Adrenal gland (tissue), 12 donors: ENCODE data around the gene MNT. TPM values are rescaled to one million over a fixed set of nuclear protein-coding genes. Genes with fewer than 3 reads are reported as not detected.

Experiments used
- DNase-seq, 7 donors: peaks; one replicate each; pipeline ENCODE4 v3.0.0-alpha.2; 2019 to 2020
- H3K27ac ChIP-seq, 5 donors: fragments of 200-600 bp; sonication (generic) in 4 of 5; 1 replicate in 3 of 5; 2 replicates in 2 of 5; pipeline versions ENCODE4 v1.5.1 to v1.8.0; 2016 to 2020; ENCODE audit warnings: mild to moderate bottlenecking in 1 of 5
- H3K27me3 ChIP-seq: fragments of 200-600 bp; 2 replicates; pipeline ENCODE4 v1.8.0; 2021
- H3K36me3 ChIP-seq, 2 donors: fragments of 200-600 bp; replicated peaks in 1 of 2; 1 replicate in 1 of 2; 2 replicates in 1 of 2; pipeline versions ENCODE4 v1.5.1 to v1.8.0; 2018 to 2022
- H3K4me1 ChIP-seq, 2 donors: fragments of 200-600 bp; replicated peaks in 1 of 2; 1 replicate in 1 of 2; 2 replicates in 1 of 2; pipeline versions ENCODE4 v1.5.1 to v1.8.0; 2018 to 2021
- H3K4me3 ChIP-seq, 4 donors: fragments of 200-600 bp; sonication (generic) in 3 of 4; one replicate each; pipeline ENCODE4 v1.5.1; 2016 to 2018
- H3K9me3 ChIP-seq, 3 donors: fragments of 200-600 bp; sonication (generic) in 1 of 3; replicated peaks in 1 of 3; 1 replicate in 2 of 3; 2 replicates in 1 of 3; pipeline versions ENCODE4 v1.5.1 to v1.8.0; 2016 to 2021
- POLR2A ChIP-seq, 2 donors: fragments of 450-650 bp; IDR thresholded peaks; one replicate each; pipeline ENCODE4 v1.6.1; 2017; ENCODE audit warnings: antibody characterized with exemption in 2 of 2, mild to moderate bottlenecking in 2 of 2, moderate library complexity in 1 of 2
- WGBS, 4 donors: extraction: QIAGEN DNeasy Blood & Tissue Kit in 2 of 4; methylation state at CpG; one replicate each; pipeline versions ENCODE4 v1.1.5 to v1.1.7; 2013 to 2017; 5-methylcytosine and 5-hydroxymethylcytosine counted together
- intact Hi-C, 2 donors: fragments of 100-400 bp; cut with DNase I; formaldehyde crosslinking; loops; one replicate each; pipeline versions ENCODE4 v1.14.1 to v1.15.0; 2022 to 2023
- polyA plus RNA-seq, 3 donors: library from polyadenylated mRNA; stranded (reverse); fragments of 200-250 nt in 2 of 3; fragments of 350-450 nt in 1 of 3; fragmentation: Illumina TruSeq in 1 of 3; extraction: RNeasy Lipid Tissue Mini Kit (QIAGEN cat#74804) in 1 of 3; gene quantifications; one replicate each; pipeline ENCODE4 v1.2.3, GENCODE V29; 2013 to 2014
- total RNA-seq, 9 donors: library from RNA; depleted of rRNA in 4 of 9; stranded (reverse); fragments of >200 nt in 4 of 9; fragments of 120-200 nt in 1 of 9; fragmentation: NEBNext Ultra II Directional in 1 of 9; extraction: Animal tissue kit (Norgen Biotek cat#: 25700) in 1 of 9; gene quantifications; one replicate each; pipeline versions ENCODE4 v1.1.0 to v1.2.4, GENCODE V29; 2013 to 2023
- TF ChIP-seq, protein P1 (sequence below), 6 experiments: fragments of 450-650 bp in 4 of 6; fragments of 200-600 bp in 2 of 6; sonication (generic) in 1 of 6; IDR thresholded peaks; 1 replicate in 5 of 6; 2 replicates in 1 of 6; pipeline versions ENCODE4 v1.5.1 to v1.8.0; 2016 to 2021; ENCODE audit warnings: antibody characterized with exemption in 6 of 6, mild to moderate bottlenecking in 2 of 6, moderate library complexity in 1 of 6
- donor health status: healthy with polysubstance abuse.
- donor health status: Bipolar disorder and iron deficiency.
- donor health status: DM: yes; HTN: yes; CAD: no.
- donor health status: DM: no; HTN: no; CAD: no.
- donor health status: DM: no; HTN: no; CAD: no.
- donor health status: DM: yes; HTN: yes; CAD: no.

MNT gene
- total and polyA plus RNA-seq, 12 donors, result 3.5 to 43.9 (median 19.6) TPM

DNA sequence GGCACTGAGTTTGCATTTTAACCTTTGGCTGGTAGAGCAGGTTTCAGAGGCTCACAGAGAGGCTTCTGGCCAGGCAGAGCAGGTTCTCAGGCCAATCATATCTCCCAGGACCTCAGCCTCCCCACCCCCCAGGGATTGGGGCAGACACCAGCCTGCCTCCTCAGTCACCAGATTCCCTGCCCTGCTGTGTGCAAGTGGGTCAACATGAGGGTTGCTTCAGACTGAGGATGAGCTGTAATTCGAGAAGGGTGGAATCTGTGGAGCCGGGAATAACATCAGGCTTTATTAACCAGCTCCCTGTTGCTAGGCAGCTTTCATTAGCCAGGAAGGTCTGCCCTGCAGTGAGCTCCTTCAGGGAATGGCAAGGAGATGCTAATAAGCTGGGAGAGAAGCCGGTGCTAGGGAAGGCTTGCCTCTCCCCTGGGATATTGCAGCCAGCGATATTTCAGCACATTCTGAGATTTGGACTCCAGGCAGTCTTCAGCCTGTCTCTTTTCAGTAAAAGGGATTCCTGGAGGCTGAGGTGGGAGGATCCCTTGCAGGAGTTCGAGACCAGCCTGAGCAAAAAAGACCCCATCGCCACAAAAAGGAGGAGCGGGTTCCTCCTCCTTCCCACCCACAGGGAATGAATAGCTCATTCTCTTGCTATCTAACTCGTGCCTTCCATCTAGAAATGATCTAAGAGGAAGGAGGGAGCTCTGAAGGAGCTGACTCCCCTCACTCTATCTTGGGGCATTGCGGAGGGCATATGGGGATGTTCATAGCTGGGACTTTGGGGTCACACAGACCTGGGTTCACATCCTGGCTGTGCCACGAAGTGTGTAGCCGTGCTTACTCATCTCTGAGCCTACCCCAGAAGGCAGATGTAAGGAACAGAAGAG lies 52.8 kb downstream of the MNT start:
- H3K27ac ChIP-seq, result peak overlapping the region in 2 of 5 donors; percentile 43 to 45
- H3K4me3 ChIP-seq, result no peak overlapping the region
- no peaks in the 10 kb centered on the region for H3K9me3 ChIP-seq
- H3K36me3 ChIP-seq, result peaks cover 0 to 9% of the 10 kb centered on the region in 2 donors
- peaks cover 0 to 15% of the 10 kb centered on the region in 2 donors for H3K4me1 ChIP-seq
- intact Hi-C loops, result loop anchor here in 1 of 2 donors (5.0 kb wide), 1 partner anchor 36 kb away; no protein-coding TSS in a partner anchor
- peak; percentile 41 to 89 (median 83) for DNase-seq
- H3K27me3 ChIP-seq, result no peaks in the 10 kb centered on the region
- 66 to 75% (median 72%) methylated on average over 11 of the region's 11 CpGs for WGBS, 4 donors
- TF ChIP-seq, protein P1, sequence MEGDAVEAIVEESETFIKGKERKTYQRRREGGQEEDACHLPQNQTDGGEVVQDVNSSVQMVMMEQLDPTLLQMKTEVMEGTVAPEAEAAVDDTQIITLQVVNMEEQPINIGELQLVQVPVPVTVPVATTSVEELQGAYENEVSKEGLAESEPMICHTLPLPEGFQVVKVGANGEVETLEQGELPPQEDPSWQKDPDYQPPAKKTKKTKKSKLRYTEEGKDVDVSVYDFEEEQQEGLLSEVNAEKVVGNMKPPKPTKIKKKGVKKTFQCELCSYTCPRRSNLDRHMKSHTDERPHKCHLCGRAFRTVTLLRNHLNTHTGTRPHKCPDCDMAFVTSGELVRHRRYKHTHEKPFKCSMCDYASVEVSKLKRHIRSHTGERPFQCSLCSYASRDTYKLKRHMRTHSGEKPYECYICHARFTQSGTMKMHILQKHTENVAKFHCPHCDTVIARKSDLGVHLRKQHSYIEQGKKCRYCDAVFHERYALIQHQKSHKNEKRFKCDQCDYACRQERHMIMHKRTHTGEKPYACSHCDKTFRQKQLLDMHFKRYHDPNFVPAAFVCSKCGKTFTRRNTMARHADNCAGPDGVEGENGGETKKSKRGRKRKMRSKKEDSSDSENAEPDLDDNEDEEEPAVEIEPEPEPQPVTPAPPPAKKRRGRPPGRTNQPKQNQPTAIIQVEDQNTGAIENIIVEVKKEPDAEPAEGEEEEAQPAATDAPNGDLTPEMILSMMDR (IDR thresholded peaks at IDR 0.05), result no peak
- peak in 1 of 2 donors; percentile 57 for TF ChIP-seq POLR2A (IDR thresholded peaks at IDR 0.05)

DNA sequence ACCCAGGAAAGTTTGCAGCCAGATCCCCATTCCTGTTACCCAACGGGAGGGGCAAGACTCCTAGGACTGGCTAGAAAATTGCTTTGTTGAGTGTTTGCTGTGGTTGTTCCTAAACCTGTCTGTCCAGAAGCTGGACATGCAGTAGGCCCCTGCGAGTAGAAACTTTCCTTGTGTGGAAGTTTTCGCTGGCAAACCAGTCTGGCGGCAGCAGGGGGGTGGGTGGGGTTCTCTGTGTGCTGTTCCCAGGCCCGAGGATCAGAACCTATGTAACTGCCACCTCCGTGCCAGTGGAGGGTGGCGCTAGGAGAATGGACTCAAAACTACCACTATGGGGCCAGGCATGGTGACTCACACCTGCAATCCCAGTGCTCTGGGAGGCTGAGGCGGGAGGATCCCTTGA lies 54.4 kb downstream of the MNT start:
- intact Hi-C loops, result loop anchor here in 1 of 2 donors (5.0 kb wide), 1 partner anchor 34 kb away; no protein-coding TSS in a partner anchor
- H3K9me3 ChIP-seq, result no peaks in the 10 kb centered on the region
- H3K36me3 ChIP-seq, result peaks cover 0 to 9% of the 10 kb centered on the region in 2 donors
- TF ChIP-seq POLR2A (IDR thresholded peaks at IDR 0.05), result no peak
- H3K4me1 ChIP-seq, result peaks cover 0 to 15% of the 10 kb centered on the region in 2 donors
- DNase-seq, result peak in 1 of 7 donors; percentile 11
- H3K27ac ChIP-seq, result no peak overlapping the region
- H3K4me3 ChIP-seq, result no peak overlapping the region
- WGBS, 4 donors, result 85 to 100% (median 95%) methylated on average over 4 to 8 of the region's 8 CpGs
- H3K27me3 ChIP-seq, result no peaks in the 10 kb centered on the region

DNA sequence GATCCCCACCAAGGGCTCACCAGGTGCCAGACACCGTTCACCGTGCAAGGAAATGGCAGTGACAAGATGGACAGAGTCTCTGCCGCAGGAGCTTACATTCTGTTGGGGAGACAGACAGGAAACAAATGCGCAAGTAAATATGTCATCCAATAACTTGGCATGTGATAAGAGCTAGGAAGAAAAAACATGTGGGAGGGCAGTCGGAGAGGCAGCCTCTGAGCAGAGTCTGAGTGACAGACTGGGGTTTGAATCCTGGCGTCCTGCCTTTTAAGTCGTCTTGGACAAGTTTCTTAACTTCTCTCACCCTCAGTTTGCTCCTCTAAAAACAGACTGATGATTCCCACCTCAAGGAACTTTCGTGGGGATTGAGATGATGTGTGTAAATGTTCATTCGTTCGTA lies 56.3 kb downstream of the MNT start:
- WGBS, 4 donors, result 84 to 87% (median 86%) methylated on average over 10 of the region's 10 CpGs
- intact Hi-C loops, result no loop called here

DNA sequence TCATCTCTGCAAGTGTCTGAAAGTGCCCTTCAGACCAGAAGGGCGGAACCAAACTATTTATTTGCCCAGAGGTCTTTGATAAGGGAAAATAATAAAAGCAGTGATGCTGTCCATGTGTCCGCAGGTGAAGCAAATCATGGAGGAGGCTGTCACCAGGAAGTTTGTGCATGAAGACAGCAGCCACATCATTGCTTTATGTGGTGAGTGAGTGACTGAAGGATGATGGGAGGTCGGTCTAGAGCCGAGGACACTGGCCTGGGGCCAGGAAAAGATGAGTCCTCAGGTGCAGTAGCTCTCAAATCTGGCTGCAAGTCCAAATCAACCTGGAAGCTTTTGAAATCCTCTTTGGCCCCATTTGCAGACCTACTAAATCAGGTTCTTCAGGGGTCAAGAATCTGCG lies 57.4 kb downstream of the MNT start:
- intact Hi-C loops, result no loop called here
- 65 to 76% (median 70%) methylated on average over 5 of the region's 5 CpGs for WGBS, 4 donors
- peaks cover 0 to 16% of the 10 kb centered on the region in 2 donors for H3K4me1 ChIP-seq
- H3K27ac ChIP-seq, result no peak overlapping the region
- H3K4me3 ChIP-seq, result no peak overlapping the region
- peaks cover 0 to 9% of the 10 kb centered on the region in 2 donors for H3K36me3 ChIP-seq
- H3K9me3 ChIP-seq, result no peaks in the 10 kb centered on the region
- no peaks in the 10 kb centered on the region for H3K27me3 ChIP-seq
- no peak for TF ChIP-seq POLR2A (IDR thresholded peaks at IDR 0.05)
- TF ChIP-seq, protein P1 (IDR thresholded peaks at IDR 0.05), result no peak
- peak in 3 of 7 donors; percentile 20 to 79 (median 41) for DNase-seq

More for the DNA sequence above, 56.3 kb downstream of the MNT start:
- DNase-seq, result no peak
- Histone ChIP-seq H3K9me3 (no peaks in the 10 kb centered on the region), H3K27me3 (no peaks in the 10 kb centered on the region), H3K4me1 (peaks cover 0 to 15% of the 10 kb centered on the region in 2 donors), H3K36me3 (peaks cover 0 to 9% of the 10 kb centered on the region in 2 donors), H3K27ac (no peak overlapping the region), H3K4me3 (no peak overlapping the region)
- no peak for TF ChIP-seq POLR2A (IDR thresholded peaks at IDR 0.05)
- TF ChIP-seq, protein P1 (IDR thresholded peaks at IDR 0.05), result no peak
